ENCODE data around the gene MS4A7.

The MS4A7 gene

GRCh38 chr11:60370811-60371298 lies 7.5 kb upstream of the MS4A7 start:
- DNase-seq (ENCODE audit: low read depth, low spot score): no peak

GRCh38 chr11:60371386-60371785 lies 6.9 kb upstream of the MS4A7 start:
- no peak for DNase-seq (ENCODE audit: low read depth, low spot score)

- no peak for DNase-seq (ENCODE audit: low read depth, low spot score)
Observed at GRCh38 chr11:60371854-60372253, 6.5 kb upstream of the MS4A7 start.

GRCh38 chr11:60372767-60373166 lies 5.6 kb upstream of the MS4A7 start:
- no peak for DNase-seq (ENCODE audit: low read depth, low spot score)

- DNase-seq (ENCODE audit: low read depth, low spot score): no peak
Observed at GRCh38 chr11:60375316-60375715, 3.0 kb upstream of the MS4A7 start.

GRCh38 chr11:60376601-60377000 lies 1.7 kb upstream of the MS4A7 start:
- no peak for DNase-seq (ENCODE audit: low read depth, low spot score)

- DNase-seq (ENCODE audit: low read depth, low spot score): no peak
Observed at GRCh38 chr11:60377401-60378136, 763 bp upstream of the MS4A7 start.

- DNase-seq (ENCODE audit: low read depth, low spot score): no peak
Observed at GRCh38 chr11:60389279-60389910, 11.1 kb downstream of the MS4A7 start.

GRCh38 chr11:60390419-60390818 lies 12.1 kb downstream of the MS4A7 start:
- no peak for DNase-seq (ENCODE audit: low read depth, low spot score)

- no peak for DNase-seq (ENCODE audit: low read depth, low spot score)
Observed at GRCh38 chr11:60392361-60392760, 14.0 kb downstream of the MS4A7 start.

GRCh38 chr11:60393016-60393415 lies 14.7 kb downstream of the MS4A7 start:
- DNase-seq (ENCODE audit: low read depth, low spot score): no peak

GRCh38 chr11:60394666-60395380 lies 16.5 kb downstream of the MS4A7 start:
- DNase-seq (ENCODE audit: low read depth, low spot score): no peak

- DNase-seq (ENCODE audit: low read depth, low spot score): no peak
Observed at GRCh38 chr11:60396382-60396781, 18.1 kb downstream of the MS4A7 start, which contains the start of gene MS4A14. Gene MS4A14 (plus strand): TSS chr11:60396459. CDS start chr11:60396579, 120 bp downstream.

GRCh38 chr11:60396799-60397198 lies 18.5 kb downstream of the MS4A7 start:
- DNase-seq (ENCODE audit: low read depth, low spot score): no peak

GRCh38 chr11:60420015-60420414 lies 41.7 kb downstream of the MS4A7 start:
- DNase-seq (ENCODE audit: low read depth, low spot score): no peak

- DNase-seq (ENCODE audit: low read depth, low spot score): no peak
Observed at GRCh38 chr11:60422609-60423008, 44.3 kb downstream of the MS4A7 start.

- no peak for DNase-seq (ENCODE audit: low read depth, low spot score)
Observed at GRCh38 chr11:60428517-60428916, 50.2 kb downstream of the MS4A7 start.

GRCh38 chr11:60429272-60429671 lies 50.9 kb downstream of the MS4A7 start, which contains the start of gene MS4A5:
Gene MS4A5 (plus strand): TSS chr11:60429572. CDS start chr11:60429675, 103 bp downstream.
- no peak for DNase-seq (ENCODE audit: low read depth, low spot score)

- no peak for DNase-seq (ENCODE audit: low read depth, low spot score)
Observed at GRCh38 chr11:60431251-60431650, 52.9 kb downstream of the MS4A7 start.

GRCh38 chr11:60433401-60433800 lies 55.1 kb downstream of the MS4A7 start:
- no peak for DNase-seq (ENCODE audit: low read depth, low spot score)

All from activated CD4-positive, CD25-positive, alpha-beta regulatory T cell treated with anti-CD3 and anti-CD28 coated beads, Interleukin-2, amount 50 U/mL, for 16 hours (primary cell).